ENCODE data around the gene SMIM35.

The SMIM35 gene

GRCh38 chr11:118126082-118126838 lies 39.5 kb upstream of the SMIM35 start:
- Histone ChIP-seq H3K4me1 (ENCODE audit: control insufficient read depth, insufficient read depth, low read length, poor library complexity, severe bottlenecking) (no peaks in the 10 kb centered on the region), H3K27ac (ENCODE audit: low read depth, low read length, severe bottlenecking) (no peak overlapping the region), H3K4me3 (ENCODE audit: extremely low read depth, insufficient read depth, low read length, poor library complexity, severe bottlenecking) (no peak overlapping the region), H3K36me3 (ENCODE audit: control insufficient read depth, insufficient read depth, low read length) (no peaks in the 10 kb centered on the region), H3K9me3 (ENCODE audit: control insufficient read depth, low read length) (no peaks in the 10 kb centered on the region)
- WGBS, 2 experiments (ENCODE audit: insufficient coverage in 2 of 2): 91 to 96% methylated on average over 6 to 7 of the region's 7 CpGs

- Histone ChIP-seq H3K27ac (ENCODE audit: low read depth, low read length, severe bottlenecking) (no peak overlapping the region), H3K4me1 (ENCODE audit: control insufficient read depth, insufficient read depth, low read length, poor library complexity, severe bottlenecking) (no peaks in the 10 kb centered on the region), H3K4me3 (ENCODE audit: extremely low read depth, insufficient read depth, low read length, poor library complexity, severe bottlenecking) (no peak overlapping the region), H3K9me3 (ENCODE audit: control insufficient read depth, low read length) (no peaks in the 10 kb centered on the region), H3K36me3 (ENCODE audit: control insufficient read depth, insufficient read depth, low read length) (no peaks in the 10 kb centered on the region)
- WGBS, 2 experiments (ENCODE audit: insufficient coverage in 2 of 2): 93 to 95% methylated on average over 7 of the region's 8 CpGs
Measured at GRCh38 chr11:118124929-118125535, 38.3 kb upstream of the SMIM35 start.

GRCh38 chr11:118120793-118121192 lies 34.0 kb upstream of the SMIM35 start:
- no peaks in the 10 kb centered on the region for H3K4me1 ChIP-seq (ENCODE audit: control insufficient read depth, insufficient read depth, low read length, poor library complexity, severe bottlenecking)
- 60% methylated on average over 1 of the region's 1 CpG; no CpG with 5 or more reads in 1 of the 2 experiments for WGBS, 2 experiments (ENCODE audit: insufficient coverage in 2 of 2)
- no peak overlapping the region for H3K27ac ChIP-seq (ENCODE audit: low read depth, low read length, severe bottlenecking)
- no peak overlapping the region for H3K4me3 ChIP-seq (ENCODE audit: extremely low read depth, insufficient read depth, low read length, poor library complexity, severe bottlenecking)
- H3K36me3 ChIP-seq (ENCODE audit: control insufficient read depth, insufficient read depth, low read length): no peaks in the 10 kb centered on the region
- no peaks in the 10 kb centered on the region for H3K9me3 ChIP-seq (ENCODE audit: control insufficient read depth, low read length)

- Histone ChIP-seq H3K36me3 (ENCODE audit: control insufficient read depth, insufficient read depth, low read length) (no peaks in the 10 kb centered on the region), H3K27ac (ENCODE audit: low read depth, low read length, severe bottlenecking) (no peak overlapping the region), H3K4me3 (ENCODE audit: extremely low read depth, insufficient read depth, low read length, poor library complexity, severe bottlenecking) (no peak overlapping the region), H3K4me1 (ENCODE audit: control insufficient read depth, insufficient read depth, low read length, poor library complexity, severe bottlenecking) (no peaks in the 10 kb centered on the region), H3K9me3 (ENCODE audit: control insufficient read depth, low read length) (no peaks in the 10 kb centered on the region)
- WGBS, 2 experiments (ENCODE audit: insufficient coverage in 2 of 2): 88 to 96% methylated on average over 4 to 5 of the region's 9 CpGs
Measured at GRCh38 chr11:118117790-118118601, 31.2 kb upstream of the SMIM35 start.

- 96 to 98% methylated on average over 7 of the region's 7 CpGs for WGBS, 2 experiments (ENCODE audit: insufficient coverage in 2 of 2)
- H3K4me1 ChIP-seq (ENCODE audit: control insufficient read depth, insufficient read depth, low read length, poor library complexity, severe bottlenecking): no peaks in the 10 kb centered on the region
- H3K27ac ChIP-seq (ENCODE audit: low read depth, low read length, severe bottlenecking): no peak overlapping the region
- H3K4me3 ChIP-seq (ENCODE audit: extremely low read depth, insufficient read depth, low read length, poor library complexity, severe bottlenecking): no peak overlapping the region
- no peaks in the 10 kb centered on the region for H3K9me3 ChIP-seq (ENCODE audit: control insufficient read depth, low read length)
- H3K36me3 ChIP-seq (ENCODE audit: control insufficient read depth, insufficient read depth, low read length): no peaks in the 10 kb centered on the region
Measured at GRCh38 chr11:118115048-118115447, 28.3 kb upstream of the SMIM35 start.

- Histone ChIP-seq H3K4me3 (ENCODE audit: extremely low read depth, insufficient read depth, low read length, poor library complexity, severe bottlenecking) (no peak overlapping the region), H3K9me3 (ENCODE audit: control insufficient read depth, low read length) (no peaks in the 10 kb centered on the region), H3K4me1 (ENCODE audit: control insufficient read depth, insufficient read depth, low read length, poor library complexity, severe bottlenecking) (no peaks in the 10 kb centered on the region), H3K27ac (ENCODE audit: low read depth, low read length, severe bottlenecking) (no peak overlapping the region), H3K36me3 (ENCODE audit: control insufficient read depth, insufficient read depth, low read length) (no peaks in the 10 kb centered on the region)
- WGBS, 2 experiments (ENCODE audit: insufficient coverage in 2 of 2): no CpG with 5 or more reads among the region's 1 CpG
Measured at GRCh38 chr11:118114266-118114665, 27.5 kb upstream of the SMIM35 start.

GRCh38 chr11:118112711-118113430 lies 26.1 kb upstream of the SMIM35 start:
- no peaks in the 10 kb centered on the region for H3K36me3 ChIP-seq (ENCODE audit: control insufficient read depth, insufficient read depth, low read length)
- no peak overlapping the region for H3K27ac ChIP-seq (ENCODE audit: low read depth, low read length, severe bottlenecking)
- no peaks in the 10 kb centered on the region for H3K9me3 ChIP-seq (ENCODE audit: control insufficient read depth, low read length)
- no peaks in the 10 kb centered on the region for H3K4me1 ChIP-seq (ENCODE audit: control insufficient read depth, insufficient read depth, low read length, poor library complexity, severe bottlenecking)
- 89 to 95% methylated on average over 7 to 9 of the region's 11 CpGs for WGBS, 2 experiments (ENCODE audit: insufficient coverage in 2 of 2)
- H3K4me3 ChIP-seq (ENCODE audit: extremely low read depth, insufficient read depth, low read length, poor library complexity, severe bottlenecking): no peak overlapping the region

- no peaks in the 10 kb centered on the region for H3K9me3 ChIP-seq (ENCODE audit: control insufficient read depth, low read length)
- WGBS, 2 experiments (ENCODE audit: insufficient coverage in 2 of 2): 87 to 92% methylated on average over 6 of the region's 6 CpGs
- H3K4me1 ChIP-seq (ENCODE audit: control insufficient read depth, insufficient read depth, low read length, poor library complexity, severe bottlenecking): no peaks in the 10 kb centered on the region
- no peak overlapping the region for H3K4me3 ChIP-seq (ENCODE audit: extremely low read depth, insufficient read depth, low read length, poor library complexity, severe bottlenecking)
- no peak overlapping the region for H3K27ac ChIP-seq (ENCODE audit: low read depth, low read length, severe bottlenecking)
- H3K36me3 ChIP-seq (ENCODE audit: control insufficient read depth, insufficient read depth, low read length): no peaks in the 10 kb centered on the region
Measured at GRCh38 chr11:118111744-118112035, 24.9 kb upstream of the SMIM35 start.

- H3K4me3 ChIP-seq (ENCODE audit: extremely low read depth, insufficient read depth, low read length, poor library complexity, severe bottlenecking): no peak overlapping the region
- no peaks in the 10 kb centered on the region for H3K4me1 ChIP-seq (ENCODE audit: control insufficient read depth, insufficient read depth, low read length, poor library complexity, severe bottlenecking)
- H3K36me3 ChIP-seq (ENCODE audit: control insufficient read depth, insufficient read depth, low read length): no peaks in the 10 kb centered on the region
- H3K27ac ChIP-seq (ENCODE audit: low read depth, low read length, severe bottlenecking): no peak overlapping the region
- H3K9me3 ChIP-seq (ENCODE audit: control insufficient read depth, low read length): no peaks in the 10 kb centered on the region
- WGBS, 2 experiments (ENCODE audit: insufficient coverage in 2 of 2): 78 to 83% methylated on average over 4 to 5 of the region's 8 CpGs
Measured at GRCh38 chr11:118111019-118111743, 24.4 kb upstream of the SMIM35 start.

GRCh38 chr11:118109231-118109630 lies 22.5 kb upstream of the SMIM35 start:
- 85 to 90% methylated on average over 2 of the region's 2 CpGs for WGBS, 2 experiments (ENCODE audit: insufficient coverage in 2 of 2)
- Histone ChIP-seq H3K27ac (ENCODE audit: low read depth, low read length, severe bottlenecking) (no peak overlapping the region), H3K9me3 (ENCODE audit: control insufficient read depth, low read length) (no peaks in the 10 kb centered on the region), H3K4me1 (ENCODE audit: control insufficient read depth, insufficient read depth, low read length, poor library complexity, severe bottlenecking) (no peaks in the 10 kb centered on the region), H3K4me3 (ENCODE audit: extremely low read depth, insufficient read depth, low read length, poor library complexity, severe bottlenecking) (no peak overlapping the region), H3K36me3 (ENCODE audit: control insufficient read depth, insufficient read depth, low read length) (no peaks in the 10 kb centered on the region)

Data from mesodermal cell (in vitro differentiated cells).